NCI-H1105 (cell line): ENCODE results near the gene OAT.
A peak's percentile ranks its signal among the peaks of the same experiment; 100 is the strongest.

Source experiments
- DNase-seq: peaks from one replicate; lab custom pipeline; 2025; lab: John Stamatoyannopoulos, UW

Gene OAT

DNA sequence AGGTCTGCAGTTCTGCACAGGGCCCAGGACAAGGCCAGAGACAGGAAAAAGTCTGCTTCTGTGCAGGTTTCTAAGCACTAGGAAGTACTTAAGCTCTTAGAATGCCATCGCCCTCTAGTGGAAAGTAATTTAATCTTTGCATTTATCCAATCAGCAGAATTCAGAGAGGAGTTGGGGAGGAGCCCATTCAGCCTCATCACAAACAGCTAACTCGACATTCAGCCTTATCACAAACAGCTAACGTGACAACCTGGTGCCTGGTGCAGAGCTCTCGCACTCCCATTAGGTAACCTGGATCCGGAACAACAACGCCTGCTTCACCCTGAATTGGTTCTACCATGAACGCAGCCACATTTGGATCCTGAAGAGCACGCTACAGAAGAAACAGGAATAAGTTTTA, 15.2 kb downstream of the OAT start:
- DNase-seq = peak; percentile 40

DNA sequence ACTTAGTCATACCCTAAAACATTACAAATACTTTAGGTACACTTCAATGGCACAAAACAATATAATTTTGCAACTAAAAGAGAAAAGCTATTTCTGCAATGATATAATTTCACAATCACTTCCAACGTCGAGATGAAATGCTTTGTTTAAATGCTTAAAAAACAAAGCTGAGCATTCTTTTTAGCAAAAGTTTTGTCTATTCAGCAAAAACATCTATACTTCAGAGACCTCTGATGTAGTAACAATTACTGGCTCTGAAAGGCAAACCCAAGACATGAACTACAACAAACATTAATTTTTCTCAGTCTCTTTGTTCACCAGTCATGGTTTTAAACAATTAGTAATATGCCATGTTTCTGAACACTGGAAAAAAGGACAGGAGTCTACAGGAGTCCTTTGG, 16.4 kb downstream of the OAT start:
- DNase-seq = no peak

DNA sequence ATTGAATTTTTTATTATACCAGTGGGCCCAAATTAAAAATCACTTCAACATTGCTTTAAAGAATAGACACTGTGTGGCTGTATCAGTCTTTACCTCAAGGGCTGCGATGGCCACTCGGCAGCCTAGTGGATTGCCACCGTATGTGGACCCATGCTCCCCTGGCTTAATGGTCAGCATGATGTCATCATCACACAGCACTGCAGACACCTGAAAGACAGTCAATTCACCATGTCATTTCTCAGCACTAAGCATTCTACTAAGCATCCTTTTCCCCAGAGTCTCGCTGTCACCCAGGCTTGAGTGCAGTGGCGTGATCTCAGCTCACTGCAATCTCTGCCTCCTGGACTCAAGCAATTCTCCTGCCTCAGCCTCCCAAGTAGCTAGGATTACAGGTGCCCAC, 17.1 kb downstream of the OAT start:
- no peak for DNase-seq

DNA sequence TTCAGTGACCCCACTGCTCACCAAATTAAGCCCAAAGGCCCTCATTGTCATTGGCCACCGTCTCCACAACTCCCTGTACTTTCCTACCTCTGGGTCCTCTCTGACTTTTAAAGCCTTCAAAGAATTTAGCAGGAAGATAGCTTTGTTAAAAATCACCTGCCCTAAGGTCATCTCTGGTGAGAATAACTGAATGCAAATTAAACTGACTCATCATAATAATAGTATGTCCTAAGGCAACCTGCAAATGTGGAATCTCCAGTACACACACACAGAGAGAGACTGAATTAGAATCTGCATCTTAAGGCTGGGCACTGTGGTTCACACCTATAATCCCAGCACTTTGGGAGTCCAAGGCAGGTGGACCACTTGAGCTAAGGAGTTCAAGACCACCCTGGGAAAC, 24.1 kb downstream of the OAT start:
- no peak for DNase-seq

DNA sequence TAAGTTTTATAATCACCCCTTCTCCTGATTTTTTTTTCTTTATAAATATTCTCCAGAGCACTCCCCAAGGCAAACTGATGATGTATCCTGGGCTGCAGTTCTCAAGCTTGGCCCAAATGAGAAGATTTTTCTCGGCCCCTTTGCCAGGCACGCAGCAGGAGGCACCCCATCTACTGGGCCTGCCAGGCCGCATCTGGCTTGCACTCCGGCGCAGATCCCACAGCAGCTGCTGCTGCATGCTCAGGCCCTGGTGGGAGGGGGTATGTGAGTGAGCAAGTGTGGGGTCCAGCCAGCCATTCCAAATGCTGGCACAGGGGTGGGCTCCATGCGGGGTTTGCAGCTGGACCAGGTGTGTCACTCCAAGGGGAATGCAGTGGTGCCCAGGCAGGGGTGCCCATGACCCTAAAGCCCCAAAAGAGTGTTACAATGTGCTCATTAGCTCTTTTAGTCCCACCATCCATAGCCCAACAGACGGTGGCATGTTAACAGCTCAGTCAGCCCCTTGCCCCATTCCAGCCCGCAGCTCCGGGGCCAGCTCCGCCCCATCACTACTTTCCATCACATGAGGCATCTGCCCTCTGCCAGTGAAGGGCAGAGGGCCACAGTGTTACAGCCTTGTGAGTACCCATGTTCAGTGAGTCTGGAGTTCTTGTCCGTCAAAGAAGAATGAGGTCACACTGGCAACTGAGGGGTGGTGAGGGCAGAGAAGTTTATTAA, 25.9 kb downstream of the OAT start:
- no peak for DNase-seq

DNA sequence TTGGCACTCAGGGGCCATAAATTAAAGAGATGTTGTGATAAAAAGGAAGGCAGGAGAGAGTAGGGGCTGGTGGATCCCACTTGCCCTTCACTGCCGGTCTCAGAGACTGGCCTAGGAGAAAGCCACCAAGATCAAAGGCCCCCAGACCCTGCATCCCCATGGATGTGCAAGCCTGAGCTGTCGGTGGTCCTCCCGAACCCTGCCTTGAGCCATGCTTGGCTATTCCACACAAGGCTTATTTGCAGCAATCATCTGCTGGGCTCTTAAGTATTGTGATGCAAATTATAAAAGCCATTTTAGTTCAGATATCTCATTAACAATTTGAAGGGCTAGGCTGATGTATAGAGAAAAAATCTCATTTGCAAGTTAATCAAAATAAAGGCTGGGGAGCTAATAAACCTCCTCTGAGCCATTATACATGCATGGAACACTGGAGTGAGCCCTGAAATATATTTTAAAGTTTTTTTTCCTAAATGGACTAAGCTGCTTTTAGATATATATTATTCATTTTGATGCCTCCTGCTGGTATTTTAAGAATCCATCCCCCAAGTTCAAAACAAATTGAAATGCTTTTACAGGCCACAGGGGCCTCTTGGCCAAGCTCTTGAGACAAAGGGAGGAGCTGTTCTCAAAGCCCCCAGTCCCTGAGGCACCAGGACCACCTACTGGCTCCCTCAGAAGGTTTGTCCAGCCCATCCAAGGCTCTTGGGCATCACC, 28.1 kb downstream of the OAT start:
- DNase-seq = no peak

DNA sequence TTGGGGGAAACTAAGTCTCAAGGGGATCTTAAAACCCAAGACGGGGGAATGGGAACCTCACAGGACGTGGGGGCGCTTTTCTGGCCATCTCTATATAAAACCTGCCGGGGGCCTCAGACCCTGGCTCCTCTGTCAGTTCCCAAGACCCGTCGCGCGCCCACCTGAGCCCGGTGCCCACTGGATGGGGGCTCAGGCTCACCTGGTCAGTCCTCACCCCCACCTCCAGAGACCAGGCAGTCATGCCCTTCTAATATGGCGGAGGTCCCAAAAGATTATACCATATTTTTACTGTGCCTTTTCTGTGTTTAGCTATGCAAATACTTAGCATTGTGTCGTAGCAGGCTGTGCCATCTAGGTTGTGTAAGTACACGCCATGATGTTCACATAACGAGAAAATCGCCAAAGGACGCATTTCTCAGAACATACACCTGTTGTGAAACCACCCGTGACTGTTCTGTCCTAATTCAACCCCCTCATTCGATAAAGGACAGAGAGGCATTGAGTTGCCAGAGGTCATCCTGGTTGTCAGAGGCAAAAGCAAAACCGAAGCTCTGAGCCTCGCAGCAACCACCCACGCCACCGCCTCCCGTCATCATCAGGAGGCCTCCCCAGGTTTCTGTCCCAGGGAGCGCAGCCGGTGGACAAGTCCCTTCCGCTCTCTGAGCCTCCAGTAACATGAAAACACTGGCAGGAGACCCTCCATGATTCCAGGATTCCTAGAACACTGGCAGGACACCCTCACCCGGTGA, 28.9 kb downstream of the OAT start:
- no peak for DNase-seq

DNA sequence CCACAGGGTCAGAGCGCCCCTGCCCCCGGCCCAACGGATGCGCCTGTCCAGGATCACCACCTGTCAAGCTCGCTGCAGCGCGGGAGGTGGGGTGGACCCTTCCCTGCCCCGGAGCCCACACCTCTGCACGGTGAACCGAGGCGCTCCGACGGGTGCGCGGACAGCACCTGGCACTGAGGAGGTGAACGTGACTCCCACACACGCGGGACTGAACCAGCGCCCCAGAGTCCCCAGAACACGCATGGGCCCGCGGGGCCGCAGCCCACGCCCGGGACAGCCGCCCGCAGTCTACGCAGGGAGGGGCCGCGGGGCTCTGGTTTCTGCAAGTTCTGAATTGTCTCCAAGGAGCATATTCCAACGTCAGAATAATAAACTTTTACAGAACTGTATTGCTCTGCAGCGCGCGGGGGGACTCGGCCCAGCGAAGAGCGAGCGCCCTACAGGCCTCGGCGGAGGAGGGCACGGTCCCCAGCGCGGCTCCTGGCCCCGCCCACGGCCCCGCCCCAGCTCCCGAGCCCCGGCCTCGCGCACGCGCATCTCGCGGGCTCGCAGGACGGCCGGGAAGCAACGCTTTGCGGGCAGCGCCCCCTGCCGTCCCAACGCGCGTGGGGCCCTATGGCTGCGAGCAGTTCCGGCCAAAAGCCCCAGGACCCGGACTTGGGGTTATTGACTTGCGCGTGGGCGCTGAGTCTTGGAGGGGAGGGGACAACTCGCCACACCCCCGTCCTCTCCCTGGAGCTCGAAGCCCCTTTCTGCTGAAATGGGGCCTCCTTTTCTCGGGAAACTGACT, 29.7 kb downstream of the OAT start:
- peak; percentile 62 for DNase-seq

DNA sequence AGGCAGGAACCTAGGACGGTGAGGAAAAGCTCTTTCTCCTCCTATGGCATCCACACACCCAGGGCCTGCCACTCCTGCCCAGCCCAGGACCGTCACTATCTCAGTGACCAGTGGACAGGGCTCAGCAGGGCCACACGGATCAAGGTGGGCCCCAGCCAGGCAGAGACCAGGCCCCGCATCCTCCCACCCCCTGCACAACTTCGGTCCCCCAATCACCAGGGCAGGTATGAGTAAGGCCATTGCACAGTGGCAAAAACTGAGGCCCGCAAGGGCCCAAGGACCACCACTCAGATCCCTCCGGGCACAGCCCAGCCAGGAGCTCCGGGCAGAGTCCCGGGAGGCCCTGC, 30.3 kb downstream of the OAT start:
- no peak for DNase-seq

DNA sequence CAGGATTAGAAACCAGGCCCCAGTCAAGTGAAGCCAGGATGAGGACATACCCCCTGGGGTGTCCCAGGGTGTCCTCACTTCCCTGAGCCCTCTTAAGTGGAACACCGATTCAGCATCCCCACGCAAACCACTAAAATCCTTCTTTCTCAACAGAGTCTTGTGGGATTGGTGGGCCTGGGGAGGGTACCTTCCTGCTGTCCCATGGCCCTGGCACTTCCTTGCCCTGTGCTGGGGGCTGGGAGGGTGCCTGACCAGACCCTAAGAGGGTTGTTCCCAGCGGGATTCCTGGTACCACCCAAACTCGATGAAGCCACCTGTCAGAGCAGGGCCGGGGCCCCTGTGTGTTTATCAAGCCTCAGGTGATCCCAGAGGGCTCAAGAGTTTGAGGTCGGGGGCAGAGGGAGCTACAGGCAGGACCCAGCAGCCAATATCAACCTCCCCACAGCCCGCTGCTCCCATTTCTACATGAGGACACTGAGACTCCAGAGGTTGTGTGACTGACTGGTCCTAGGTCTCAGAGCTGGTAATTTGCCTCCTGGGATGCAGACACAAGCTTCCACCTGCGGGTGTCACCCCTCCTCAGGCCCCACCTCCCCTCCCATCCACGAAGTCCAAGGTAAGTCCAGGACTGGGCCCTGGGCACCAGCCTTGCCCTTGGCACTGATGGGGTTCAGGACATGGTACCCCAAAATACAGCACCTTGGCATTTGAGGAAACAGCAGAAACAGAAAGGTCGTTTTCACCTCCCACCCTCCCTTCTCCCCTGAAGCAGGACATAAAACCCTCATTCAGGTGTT, 31.4 kb downstream of the OAT start:
- DNase-seq = no peak

DNA sequence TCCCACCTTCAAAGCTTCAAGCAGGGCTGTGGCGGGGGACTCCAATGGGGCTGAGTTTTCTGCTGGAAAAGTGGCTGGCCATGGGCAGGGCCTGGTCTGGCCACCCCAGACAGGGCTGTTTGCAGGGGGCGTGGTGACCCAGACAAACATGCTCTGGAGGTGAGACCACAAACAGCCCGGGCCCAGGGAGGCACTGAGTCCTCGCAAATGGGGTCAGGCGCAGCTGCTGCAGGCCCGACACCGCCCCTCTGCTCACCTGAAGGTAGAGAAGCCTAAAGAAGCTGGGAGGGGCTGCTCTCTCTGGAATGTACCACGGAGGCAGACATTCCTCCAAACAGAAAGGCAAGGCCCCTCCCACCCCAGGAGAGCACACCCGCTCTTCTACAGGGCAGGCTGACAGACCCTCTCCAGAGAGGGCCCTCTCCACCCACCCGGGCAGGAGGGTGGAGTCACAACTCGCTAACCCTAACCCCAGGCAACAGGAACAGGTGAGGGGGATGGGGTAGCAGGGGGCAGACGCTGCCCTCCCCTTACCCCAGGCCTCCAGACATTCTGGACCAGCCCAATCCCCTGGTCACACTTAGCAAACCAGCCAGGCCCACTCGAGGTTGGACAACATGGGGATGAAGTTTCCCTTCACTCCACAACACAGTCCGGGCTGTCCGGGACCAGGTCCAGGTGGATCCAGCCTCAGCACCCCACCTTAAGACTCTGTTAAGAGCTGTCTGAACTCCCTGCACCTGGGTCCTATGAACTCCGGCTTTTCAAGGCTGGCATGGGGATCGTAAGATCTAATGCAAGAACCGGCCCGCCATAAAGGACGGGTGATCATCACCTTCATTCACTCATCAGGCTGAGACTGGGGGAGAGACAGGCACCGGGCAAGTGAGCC, 32.3 kb downstream of the OAT start:
- no peak for DNase-seq

DNA sequence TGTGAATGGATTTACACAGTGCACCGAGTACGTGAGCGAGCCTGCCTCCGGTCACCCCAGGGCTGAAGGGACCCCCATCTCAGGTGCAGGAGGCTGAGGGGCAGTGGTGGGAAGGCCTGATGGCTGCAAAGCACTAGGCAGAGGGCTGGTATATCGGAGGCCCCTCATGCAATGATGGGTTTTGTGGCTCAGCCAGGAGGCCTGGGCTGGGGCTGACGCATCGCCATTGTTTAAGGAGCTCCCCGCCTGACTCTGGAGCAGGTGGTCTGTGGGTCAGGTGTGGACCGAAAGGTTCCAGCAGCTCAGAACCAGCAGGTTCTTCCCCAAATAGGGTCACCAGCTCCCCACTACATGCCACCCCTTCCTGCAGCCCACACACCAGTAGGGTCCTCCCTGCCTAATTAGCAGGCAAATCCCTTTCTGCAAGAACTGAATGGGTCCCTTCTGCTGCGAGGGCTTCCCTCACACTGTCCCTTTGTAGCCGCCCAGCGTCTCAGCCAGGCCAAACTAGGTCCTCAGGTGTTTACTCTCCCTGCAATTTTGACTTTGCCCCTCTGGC, 33.0 kb downstream of the OAT start:
- no peak for DNase-seq

DNA sequence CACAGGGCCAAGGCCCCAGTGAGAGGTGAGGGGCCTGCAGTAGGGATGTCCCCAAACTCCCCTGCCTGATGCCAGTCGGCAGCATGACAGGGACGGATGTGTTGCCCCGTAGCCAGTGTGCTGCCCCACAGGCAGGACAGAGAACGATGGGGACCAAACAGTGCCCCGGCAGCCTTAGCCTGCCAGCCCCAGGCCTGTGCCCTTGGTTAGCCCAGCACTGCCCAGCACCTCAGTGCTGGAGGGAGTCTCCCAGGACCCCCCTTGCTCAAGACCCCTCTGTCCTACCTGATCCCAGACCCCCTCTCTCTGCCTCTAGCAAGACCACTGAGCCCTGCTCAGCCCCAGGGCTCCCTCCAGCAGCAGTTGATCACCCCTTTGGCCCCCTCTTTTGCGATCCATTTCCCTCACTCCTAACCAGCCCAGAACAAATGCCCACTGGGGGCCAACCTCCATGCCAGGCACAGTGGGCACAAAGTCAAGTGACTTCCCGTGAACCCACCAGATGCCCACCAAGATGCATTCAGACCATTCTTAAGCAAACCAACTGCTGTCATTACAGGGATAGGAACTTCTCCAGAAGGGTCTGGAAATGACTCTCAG, 34.0 kb downstream of the OAT start:
- no peak for DNase-seq

DNA sequence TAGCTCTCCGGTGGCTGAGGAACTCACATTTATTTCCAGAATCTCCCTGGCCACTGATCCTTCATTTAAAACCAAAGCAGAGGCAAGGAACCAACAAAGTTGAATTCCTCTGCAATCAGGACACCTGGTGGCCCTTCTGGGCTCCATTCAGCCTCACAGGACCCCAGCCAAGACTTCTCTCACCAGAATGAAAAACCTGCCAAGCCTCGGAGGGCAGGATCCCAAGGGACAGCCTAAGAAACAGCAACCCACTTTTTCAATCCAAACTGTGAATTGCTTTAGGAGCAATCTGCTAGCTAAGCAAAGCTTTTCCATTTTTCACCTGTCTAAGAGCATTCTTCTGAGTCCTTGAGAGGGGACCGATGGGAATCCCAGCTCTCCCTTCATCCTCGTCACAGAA, 34.6 kb downstream of the OAT start:
- DNase-seq = no peak

DNA sequence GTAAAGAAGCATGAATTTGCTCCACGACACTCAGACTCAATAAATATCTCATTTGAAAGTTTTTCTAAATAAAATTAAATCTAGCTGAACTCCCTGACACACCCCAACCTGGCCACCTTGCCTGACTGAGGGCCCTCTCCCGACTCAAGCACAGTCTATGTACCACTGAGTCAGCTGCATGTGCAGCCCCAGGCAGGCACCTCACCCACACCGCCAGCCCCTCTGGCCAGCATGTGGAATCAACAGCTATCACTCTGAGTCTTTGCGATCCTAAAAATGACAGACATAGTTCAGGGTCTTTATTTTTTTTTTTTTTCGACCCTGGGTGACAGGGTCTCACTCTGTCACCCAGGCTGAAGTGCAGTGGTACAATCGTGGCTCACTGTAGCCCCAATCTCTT, 35.2 kb downstream of the OAT start:
- DNase-seq = no peak

DNA sequence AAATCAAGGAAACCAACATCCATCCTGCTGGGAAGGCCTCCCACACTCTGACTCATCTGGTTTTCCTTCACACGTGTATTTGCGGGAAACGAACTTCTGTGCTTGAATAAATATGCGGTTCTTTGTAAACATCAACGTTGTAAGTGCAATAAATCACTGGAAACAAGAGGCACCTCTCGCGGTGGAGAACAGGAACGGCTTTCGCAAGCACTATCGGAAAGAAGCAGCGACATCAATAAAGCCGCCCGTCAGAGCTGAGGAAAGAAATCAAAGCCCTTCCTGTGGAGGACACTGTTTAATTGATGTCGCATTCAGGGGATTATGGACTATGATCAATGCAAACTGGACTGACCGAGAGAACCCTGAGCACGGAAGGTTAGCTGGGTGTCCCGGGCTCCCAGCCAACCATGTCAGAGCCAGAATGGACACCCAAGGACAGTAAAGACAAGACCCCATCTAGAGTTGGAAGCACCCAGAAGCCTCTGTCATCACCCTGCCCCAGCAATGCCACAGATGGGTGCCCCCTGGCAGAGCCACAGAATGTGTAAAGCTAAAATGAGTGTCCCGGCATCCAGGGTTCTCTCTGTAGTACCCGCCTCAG, 37.6 kb downstream of the OAT start:
- DNase-seq = no peak

DNA sequence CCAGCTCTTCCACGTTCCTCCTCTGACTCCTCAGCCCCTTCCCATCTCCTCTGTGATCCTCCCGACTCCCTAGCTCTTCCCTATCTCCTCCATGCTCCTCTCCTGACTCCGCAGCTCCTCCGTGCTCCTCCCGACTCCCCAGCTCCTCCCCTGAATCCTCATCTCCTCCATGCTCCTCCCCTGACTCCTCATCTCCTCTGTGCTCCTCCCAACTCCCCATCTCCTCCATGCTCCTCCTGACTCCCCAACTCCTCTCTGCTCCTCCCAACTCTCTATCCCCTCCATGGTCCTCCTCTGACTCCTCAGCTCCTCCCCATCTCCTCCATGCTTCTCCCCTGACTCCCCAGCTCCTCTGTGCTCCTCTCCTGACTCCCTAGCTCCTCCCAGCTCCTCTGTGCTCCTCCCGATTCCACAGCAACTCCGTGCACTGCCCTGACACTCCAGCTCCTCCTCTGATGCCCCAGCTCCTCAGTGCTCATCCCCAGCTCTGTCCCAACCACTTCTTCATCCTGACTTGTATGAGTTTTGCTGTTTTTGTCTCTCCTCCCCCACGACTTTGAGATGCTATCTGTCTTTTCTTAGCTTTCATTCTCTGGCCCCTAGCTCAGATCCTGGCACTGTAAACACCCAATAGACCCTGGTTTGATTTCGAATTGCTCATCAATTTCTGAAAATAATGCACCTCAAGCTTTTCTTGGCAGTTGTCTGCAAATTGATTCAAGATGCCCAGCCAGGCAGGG, 38.3 kb downstream of the OAT start:
- DNase-seq = no peak

DNA sequence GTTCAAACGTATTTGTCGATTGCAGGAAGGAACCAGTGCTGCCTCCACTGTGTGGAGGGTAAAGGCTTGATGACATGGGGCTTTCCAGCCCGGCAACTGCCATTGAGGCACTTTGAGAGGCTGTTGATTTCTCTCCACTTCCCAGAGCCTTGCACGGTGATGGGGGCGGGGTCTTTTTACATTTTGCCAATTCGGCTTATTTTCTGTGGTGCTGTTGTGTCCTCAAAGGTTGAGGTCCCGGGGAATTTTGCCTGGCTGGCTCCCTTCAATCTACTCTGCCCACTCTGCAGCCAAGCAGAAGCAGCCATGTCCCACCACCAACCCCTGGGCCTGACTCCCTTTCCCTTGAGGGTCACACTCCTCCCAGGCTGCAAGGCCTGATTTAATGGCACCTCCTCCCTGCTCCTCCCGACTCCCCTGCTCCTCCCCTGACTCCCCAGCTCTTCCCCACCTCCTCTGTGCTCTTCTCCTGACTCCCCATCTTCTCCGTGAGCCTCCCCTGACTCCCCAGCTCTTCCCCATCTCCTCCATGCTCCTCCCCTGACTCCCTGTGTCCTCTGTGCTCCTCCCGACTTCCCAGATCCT, 39.0 kb downstream of the OAT start:
- no peak for DNase-seq
